Esophagus muscularis mucosa (tissue), 4 donors: ENCODE measurements around the gene MFN2. TPM values are rescaled to one million over a fixed set of nuclear protein-coding genes. Genes with fewer than 3 reads are reported as not detected.

Experiments used
- DNase-seq: peaks from one replicate; pipeline ENCODE4 v3.0.0-alpha.2; 2017; ENCODE audit errors: extremely low spot score
- H3K27ac ChIP-seq, 4 donors: fragments of 200-600 bp; sonication (generic); replicated peaks in 1 of 4; 1 replicate in 3 of 4; 2 replicates in 1 of 4; pipeline ENCODE4 v1.5.1; 2016 to 2019; ENCODE audit warnings: mild to moderate bottlenecking in 1 of 4
- H3K27me3 ChIP-seq, 4 donors: fragments of 200-600 bp; sonication (generic); one replicate each; pipeline versions ENCODE4 v1.5.1 to v1.6.0; 2016 to 2019
- H3K36me3 ChIP-seq, 4 donors: fragments of 200-600 bp; sonication (generic); one replicate each; pipeline ENCODE4 v1.5.1; 2016 to 2019
- H3K4me1 ChIP-seq, 4 donors: fragments of 200-600 bp; sonication (generic); one replicate each; pipeline ENCODE4 v1.5.1; 2016 to 2019
- H3K4me3 ChIP-seq, 4 donors: fragments of 200-600 bp; sonication (generic); 1 replicate in 2 of 4; 2 replicates in 2 of 4; pipeline ENCODE4 v1.5.1; 2016 to 2019; ENCODE audit warnings: mild to moderate bottlenecking in 4 of 4, moderate library complexity in 1 of 4
- H3K9me3 ChIP-seq, 4 donors: fragments of 200-600 bp; sonication (generic); 1 replicate in 3 of 4; 2 replicates in 1 of 4; pipeline ENCODE4 v1.5.1; 2016 to 2019
- EP300 ChIP-seq: sonication (generic); formaldehyde crosslinking; IDR thresholded peaks from one replicate; pipeline ENCODE4 v1.6.1; 2017; ENCODE audit warnings: antibody characterized with exemption
- POLR2A ChIP-seq: fragments of 450-650 bp; IDR thresholded peaks from one replicate; pipeline ENCODE4 v1.6.1; 2017; ENCODE audit warnings: antibody characterized with exemption, moderate library complexity, mild to moderate bottlenecking, low read depth
- POLR2AphosphoS5 ChIP-seq, 2 donors: sonication (generic); formaldehyde crosslinking; IDR thresholded peaks; one replicate each; pipeline ENCODE4 v1.6.1; 2017; ENCODE audit warnings: antibody characterized with exemption in 2 of 2
- WGBS: methylation state at CpG from one replicate; pipeline ENCODE4 v1.1.5; 2018; 5-methylcytosine and 5-hydroxymethylcytosine counted together
- intact Hi-C: fragments of 100-400 bp; cut with DNase I; formaldehyde crosslinking; loops from one replicate; pipeline ENCODE4 v1.15.1; 2023
- total RNA-seq, 4 donors: library from RNA; depleted of rRNA; stranded (reverse); fragments of >200 nt; gene quantifications; one replicate each; pipeline versions ENCODE4 v1.1.0 to v1.2.1, GENCODE V29; 2016
- TF ChIP-seq, protein P1 (sequence below), 3 experiments: fragments of 200-600 bp in 2 of 3; fragments of 450-650 bp in 1 of 3; sonication (generic) in 2 of 3; IDR thresholded peaks; one replicate each; pipeline ENCODE4 v1.5.1; 2017 to 2019; ENCODE audit warnings: antibody characterized with exemption in 3 of 3, mild to moderate bottlenecking in 2 of 3, moderate library complexity in 1 of 3

The MFN2 gene
- total RNA-seq, 4 donors from 2014 or later: 166 to 242 (median 191) TPM

GRCh38 chr1:11951901-11952300 lies 28.3 kb upstream of the MFN2 start:
- intact Hi-C loops: no loop called here
- Histone ChIP-seq H3K36me3 (peaks cover 36 to 90% (median 78%) of the 10 kb centered on the region in 4 donors), H3K27ac (no peak overlapping the region), H3K4me3 (no peak overlapping the region), H3K9me3 (no peaks in the 10 kb centered on the region), H3K4me1 (no peaks in the 10 kb centered on the region), H3K27me3 (no peaks in the 10 kb centered on the region)
- 75% methylated on average over 2 of the region's 2 CpGs for WGBS
- TF ChIP-seq POLR2AphosphoS5 (IDR thresholded peaks at IDR 0.05): no peak
- TF ChIP-seq POLR2A: no peak
- TF ChIP-seq EP300: no peak
- TF ChIP-seq, protein P1, sequence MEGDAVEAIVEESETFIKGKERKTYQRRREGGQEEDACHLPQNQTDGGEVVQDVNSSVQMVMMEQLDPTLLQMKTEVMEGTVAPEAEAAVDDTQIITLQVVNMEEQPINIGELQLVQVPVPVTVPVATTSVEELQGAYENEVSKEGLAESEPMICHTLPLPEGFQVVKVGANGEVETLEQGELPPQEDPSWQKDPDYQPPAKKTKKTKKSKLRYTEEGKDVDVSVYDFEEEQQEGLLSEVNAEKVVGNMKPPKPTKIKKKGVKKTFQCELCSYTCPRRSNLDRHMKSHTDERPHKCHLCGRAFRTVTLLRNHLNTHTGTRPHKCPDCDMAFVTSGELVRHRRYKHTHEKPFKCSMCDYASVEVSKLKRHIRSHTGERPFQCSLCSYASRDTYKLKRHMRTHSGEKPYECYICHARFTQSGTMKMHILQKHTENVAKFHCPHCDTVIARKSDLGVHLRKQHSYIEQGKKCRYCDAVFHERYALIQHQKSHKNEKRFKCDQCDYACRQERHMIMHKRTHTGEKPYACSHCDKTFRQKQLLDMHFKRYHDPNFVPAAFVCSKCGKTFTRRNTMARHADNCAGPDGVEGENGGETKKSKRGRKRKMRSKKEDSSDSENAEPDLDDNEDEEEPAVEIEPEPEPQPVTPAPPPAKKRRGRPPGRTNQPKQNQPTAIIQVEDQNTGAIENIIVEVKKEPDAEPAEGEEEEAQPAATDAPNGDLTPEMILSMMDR (IDR thresholded peaks at IDR 0.05): no peak
- DNase-seq: no peak

DNA sequence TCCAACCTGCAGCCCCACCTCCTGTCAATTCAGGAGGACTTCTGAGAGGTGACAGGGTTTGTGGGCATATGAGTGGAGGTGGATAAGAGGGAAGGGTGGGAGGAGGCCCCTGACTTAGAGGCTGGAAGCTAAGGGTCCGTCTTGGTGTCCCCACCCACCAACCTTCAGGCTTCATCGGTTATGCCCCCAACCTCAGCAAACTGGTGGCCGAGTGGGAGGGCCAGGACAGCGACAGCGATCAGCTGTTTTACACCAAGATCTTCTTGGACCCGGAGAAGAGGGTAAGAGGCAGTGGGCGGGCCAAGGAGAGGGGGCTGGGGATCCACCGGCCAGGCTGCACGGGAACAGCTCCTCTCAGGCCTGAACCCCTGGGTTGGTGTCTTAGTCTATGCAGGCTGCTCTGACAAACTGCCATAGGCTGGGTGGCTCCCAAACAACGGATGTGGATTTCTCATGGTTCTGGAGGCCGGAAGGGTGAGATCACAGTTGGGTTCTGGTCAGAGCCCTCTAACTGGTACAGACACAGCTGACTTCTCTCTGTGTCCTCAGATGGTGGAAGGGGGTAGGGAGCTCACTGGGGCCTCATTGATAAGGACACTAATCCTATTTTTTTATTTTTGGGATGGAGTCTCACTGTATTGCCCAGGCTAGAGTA lies 27.7 kb upstream of the MFN2 start:
- no peak overlapping the region for H3K27ac ChIP-seq
- 88% methylated on average over 8 of the region's 11 CpGs for WGBS
- H3K9me3 ChIP-seq: no peaks in the 10 kb centered on the region
- H3K4me3 ChIP-seq: no peak overlapping the region
- DNase-seq: no peak
- H3K27me3 ChIP-seq: no peaks in the 10 kb centered on the region
- intact Hi-C loops: no loop called here
- H3K4me1 ChIP-seq: no peaks in the 10 kb centered on the region
- no peak for TF ChIP-seq POLR2AphosphoS5 (IDR thresholded peaks at IDR 0.05)
- TF ChIP-seq POLR2A: no peak
- TF ChIP-seq, protein P1 (IDR thresholded peaks at IDR 0.05): no peak
- TF ChIP-seq EP300: no peak
- peaks cover 40 to 96% (median 85%) of the 10 kb centered on the region in 4 donors for H3K36me3 ChIP-seq

GRCh38 chr1:11955221-11955620 lies 25.0 kb upstream of the MFN2 start:
- H3K27ac ChIP-seq: no peak overlapping the region
- 77% methylated on average over 5 of the region's 6 CpGs for WGBS
- H3K27me3 ChIP-seq: no peaks in the 10 kb centered on the region
- H3K4me3 ChIP-seq: no peak overlapping the region
- TF ChIP-seq EP300 (no peak), POLR2A (no peak), POLR2AphosphoS5 (IDR thresholded peaks at IDR 0.05) (no peak)
- TF ChIP-seq, protein P1 (IDR thresholded peaks at IDR 0.05): no peak
- no peaks in the 10 kb centered on the region for H3K4me1 ChIP-seq
- DNase-seq: no peak
- peaks cover 56 to 97% (median 91%) of the 10 kb centered on the region in 4 donors for H3K36me3 ChIP-seq
- no peaks in the 10 kb centered on the region for H3K9me3 ChIP-seq
- intact Hi-C loops: no loop called here

- H3K36me3 ChIP-seq: peaks cover 57 to 99% (median 93%) of the 10 kb centered on the region in 4 donors
Measured at GRCh38 chr1:11957398-11957797, 22.8 kb upstream of the MFN2 start.

More at GRCh38 chr1:11957398-11957797, 22.8 kb upstream of the MFN2 start:
- no peak overlapping the region for H3K27ac ChIP-seq
- peaks cover 0 to 12% (median 8%) of the 10 kb centered on the region in 4 donors for H3K4me1 ChIP-seq
- H3K27me3 ChIP-seq: no peaks in the 10 kb centered on the region
- intact Hi-C loops: no loop called here
- H3K9me3 ChIP-seq: no peaks in the 10 kb centered on the region
- 89% methylated on average over 5 of the region's 5 CpGs for WGBS
- DNase-seq: no peak
- H3K4me3 ChIP-seq: no peak overlapping the region
- TF ChIP-seq POLR2A: no peak
- no peak for TF ChIP-seq EP300
- TF ChIP-seq POLR2AphosphoS5 (IDR thresholded peaks at IDR 0.05): no peak
- TF ChIP-seq, protein P1 (IDR thresholded peaks at IDR 0.05): no peak
